ENCODE data around the gene TSHZ2.

Gene TSHZ2

GRCh38 chr20:53001498-53002301, 29.5 kb downstream of the TSHZ2 start:
- H3K4me1 ChIP-seq (ENCODE audit: low read length), result peaks cover 36% of the 10 kb centered on the region
- H3K4me2 ChIP-seq (ENCODE audit: low read length), result peak overlapping the region; percentile 80
- H3K27me3 ChIP-seq (ENCODE audit: low read depth, low read length), result no peaks in the 10 kb centered on the region
- peak overlapping the region; percentile 73 for H3K4me3 ChIP-seq (ENCODE audit: low read length)
- no peaks in the 10 kb centered on the region for H4K20me1 ChIP-seq (ENCODE audit: insufficient read depth, low read length)
- H3K36me3 ChIP-seq (replicated peaks; ENCODE audit: low read depth, low read length), result no peaks in the 10 kb centered on the region
- TF ChIP-seq CTCF (IDR thresholded peaks at IDR 0.05; ENCODE audit: low read depth, low read length) (no peak), EZH2phosphoT487 (IDR thresholded peaks at IDR 0.05; ENCODE audit: low read depth) (no peak)
- peak overlapping the region; percentile 66 for H3K9ac ChIP-seq (ENCODE audit: low read length)
- peak overlapping the region; percentile 91 for H3K27ac ChIP-seq (ENCODE audit: low read length)
- peak overlapping the region; percentile 80 for H2AFZ ChIP-seq (ENCODE audit: low read depth, low read length)
- no peaks in the 10 kb centered on the region for H3K9me3 ChIP-seq (ENCODE audit: insufficient read depth, low read length)
- H3K79me2 ChIP-seq (ENCODE audit: low read length), result peaks cover 9% of the 10 kb centered on the region; the same call in 1 of the 2 replicates

GRCh38 chr20:53002786-53003185, 30.6 kb downstream of the TSHZ2 start:
- H2AFZ ChIP-seq (ENCODE audit: low read depth, low read length), result no peak overlapping the region
- H4K20me1 ChIP-seq (ENCODE audit: insufficient read depth, low read length), result no peaks in the 10 kb centered on the region
- peaks cover 36% of the 10 kb centered on the region for H3K4me1 ChIP-seq (ENCODE audit: low read length)
- peak overlapping the region; percentile 66; the same call in 1 of the 2 replicates for H3K9ac ChIP-seq (ENCODE audit: low read length)
- no peaks in the 10 kb centered on the region for H3K9me3 ChIP-seq (ENCODE audit: insufficient read depth, low read length)
- H3K4me3 ChIP-seq (ENCODE audit: low read length), result peak overlapping the region; percentile 20; the same call in 1 of the 2 replicates
- peaks cover 9% of the 10 kb centered on the region; the same call in 1 of the 2 replicates for H3K79me2 ChIP-seq (ENCODE audit: low read length)
- H3K36me3 ChIP-seq (replicated peaks; ENCODE audit: low read depth, low read length), result no peaks in the 10 kb centered on the region
- TF ChIP-seq EZH2phosphoT487 (IDR thresholded peaks at IDR 0.05; ENCODE audit: low read depth) (no peak), CTCF (IDR thresholded peaks at IDR 0.05; ENCODE audit: low read depth, low read length) (no peak)
- peak overlapping the region; percentile 91 for H3K27ac ChIP-seq (ENCODE audit: low read length)
- peak overlapping the region; percentile 80 for H3K4me2 ChIP-seq (ENCODE audit: low read length)
- H3K27me3 ChIP-seq (ENCODE audit: low read depth, low read length), result no peaks in the 10 kb centered on the region

GRCh38 chr20:53003420-53004154, 31.4 kb downstream of the TSHZ2 start:
- Histone ChIP-seq H3K9ac (ENCODE audit: low read length) (no peak overlapping the region), H3K27ac (ENCODE audit: low read length) (peak overlapping the region; percentile 91; the same call in 1 of the 2 replicates), H4K20me1 (ENCODE audit: insufficient read depth, low read length) (no peaks in the 10 kb centered on the region), H3K4me3 (ENCODE audit: low read length) (no peak overlapping the region), H3K4me1 (ENCODE audit: low read length) (peaks cover 36% of the 10 kb centered on the region), H2AFZ (ENCODE audit: low read depth, low read length) (no peak overlapping the region), H3K4me2 (ENCODE audit: low read length) (no peak overlapping the region), H3K9me3 (ENCODE audit: insufficient read depth, low read length) (no peaks in the 10 kb centered on the region), H3K36me3 (replicated peaks; ENCODE audit: low read depth, low read length) (no peaks in the 10 kb centered on the region), H3K79me2 (ENCODE audit: low read length) (peaks cover 9% of the 10 kb centered on the region; the same call in 1 of the 2 replicates), H3K27me3 (ENCODE audit: low read depth, low read length) (no peaks in the 10 kb centered on the region)
- no peak for TF ChIP-seq CTCF (IDR thresholded peaks at IDR 0.05; ENCODE audit: low read depth, low read length)
- TF ChIP-seq EZH2phosphoT487 (IDR thresholded peaks at IDR 0.05; ENCODE audit: low read depth), result no peak

DNA sequence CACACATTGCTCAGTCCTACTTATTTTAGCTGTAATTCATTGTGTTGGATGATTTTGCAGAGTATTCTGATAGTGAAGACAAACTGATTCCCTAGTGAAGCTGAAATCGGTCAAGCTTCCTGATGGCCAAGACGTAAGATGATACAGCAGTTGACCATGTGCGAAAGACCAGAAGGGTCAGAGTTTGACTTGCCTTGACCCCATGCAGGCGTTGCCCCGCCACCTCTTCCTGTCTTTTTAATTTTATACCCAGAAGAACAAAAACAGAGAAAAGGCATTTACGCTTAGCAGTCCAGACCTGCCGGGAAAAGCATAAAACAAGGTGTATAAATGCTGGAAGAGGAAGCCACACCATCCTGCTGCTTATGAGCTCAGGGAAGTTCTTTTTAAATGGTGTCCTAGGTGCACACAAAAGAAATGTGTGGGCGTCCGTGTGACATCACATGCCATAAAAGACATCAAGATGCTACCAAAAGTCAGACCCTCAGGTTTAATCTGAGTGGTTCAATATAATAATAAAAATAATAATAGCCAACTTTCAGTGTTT, 32.2 kb downstream of the TSHZ2 start:
- Histone ChIP-seq H3K36me3 (replicated peaks; ENCODE audit: low read depth, low read length) (no peaks in the 10 kb centered on the region), H3K4me1 (ENCODE audit: low read length) (peaks cover 36% of the 10 kb centered on the region), H2AFZ (ENCODE audit: low read depth, low read length) (no peak overlapping the region), H3K9ac (ENCODE audit: low read length) (no peak overlapping the region), H3K27ac (ENCODE audit: low read length) (no peak overlapping the region), H3K9me3 (ENCODE audit: insufficient read depth, low read length) (no peaks in the 10 kb centered on the region), H3K79me2 (ENCODE audit: low read length) (peaks cover 9% of the 10 kb centered on the region; the same call in 1 of the 2 replicates), H3K4me3 (ENCODE audit: low read length) (no peak overlapping the region), H4K20me1 (ENCODE audit: insufficient read depth, low read length) (no peaks in the 10 kb centered on the region), H3K27me3 (ENCODE audit: low read depth, low read length) (no peaks in the 10 kb centered on the region), H3K4me2 (ENCODE audit: low read length) (no peak overlapping the region)
- TF ChIP-seq CTCF (IDR thresholded peaks at IDR 0.05; ENCODE audit: low read depth, low read length) (no peak), EZH2phosphoT487 (IDR thresholded peaks at IDR 0.05; ENCODE audit: low read depth) (no peak)
